GM18861 (cell line): ENCODE measurements around the gene EPHA6.

ENCODE experiments used
- ATAC-seq: cut with Tn5 transposase; IDR thresholded peaks from one replicate; pipeline ENCODE4 v1.9.1; 2021; ENCODE audit not compliant: unreplicated experiment

The EPHA6 gene

DNA sequence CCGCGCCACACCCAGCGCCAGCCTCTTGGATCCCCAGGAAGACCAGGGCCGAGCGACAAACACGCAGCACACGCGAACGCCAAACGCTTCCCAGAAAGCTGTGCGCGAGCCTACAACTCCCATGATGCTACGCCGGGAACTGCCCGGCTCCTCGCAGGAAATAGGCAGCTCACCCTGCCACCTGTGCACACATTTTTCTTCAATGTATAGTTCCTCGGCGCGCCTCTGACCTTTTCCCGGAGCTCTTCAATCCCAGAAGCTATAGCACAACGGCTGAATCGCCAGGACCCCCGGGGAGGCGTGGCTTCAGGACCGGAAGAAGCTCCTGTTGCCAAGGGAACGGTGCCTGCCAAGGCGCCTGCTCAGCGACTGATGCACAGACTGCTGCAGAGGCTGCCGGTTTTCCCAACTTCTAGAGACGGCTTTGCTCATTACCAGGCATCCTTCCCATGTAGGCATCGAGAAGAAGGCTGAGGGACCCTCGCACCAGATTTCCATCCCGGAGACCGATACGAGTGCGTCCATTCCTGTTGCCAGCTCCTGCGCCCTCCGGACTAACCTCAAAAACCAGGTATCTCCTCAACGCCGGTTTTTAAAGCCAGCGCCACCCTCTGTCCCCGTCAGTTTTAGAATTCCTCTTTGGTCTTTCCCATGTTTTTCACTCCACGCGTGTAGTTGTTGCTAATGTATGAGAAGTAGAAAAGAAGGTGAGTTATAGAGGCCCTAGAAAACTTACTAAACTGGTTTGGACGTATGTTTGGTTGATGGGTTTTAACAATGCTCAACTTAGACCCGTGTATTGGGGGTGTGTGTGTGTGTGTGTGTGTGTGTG is 950.2 kb downstream of the EPHA6 start, which contains the start of gene ARL6:
Gene ARL6, plus strand, starts transcription at position 352 of the 832 bp plus-strand sequence. CDS start 3,350 bp downstream, outside the sequence.
- peak; percentile 90 for ATAC-seq

DNA sequence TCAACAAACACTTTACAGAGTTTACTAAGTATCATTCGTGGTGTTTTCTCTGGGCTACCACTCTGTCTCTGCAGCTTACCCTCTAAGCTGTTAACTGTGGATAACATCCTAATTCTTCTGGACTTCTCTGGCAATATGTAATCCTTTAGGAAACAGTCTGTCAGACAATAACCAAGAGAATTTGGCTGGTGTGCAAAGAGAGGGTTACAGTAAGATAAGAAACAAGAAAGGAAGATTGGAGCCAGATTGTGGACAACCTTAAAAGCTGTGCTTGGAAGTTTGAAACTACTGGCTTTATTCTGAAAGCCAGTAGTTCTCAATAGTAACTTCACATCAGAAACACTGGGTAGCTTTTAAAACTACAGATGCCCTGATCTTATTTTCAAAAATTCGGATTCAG is 950.9 kb downstream of the EPHA6 start:
- ATAC-seq = no peak

DNA sequence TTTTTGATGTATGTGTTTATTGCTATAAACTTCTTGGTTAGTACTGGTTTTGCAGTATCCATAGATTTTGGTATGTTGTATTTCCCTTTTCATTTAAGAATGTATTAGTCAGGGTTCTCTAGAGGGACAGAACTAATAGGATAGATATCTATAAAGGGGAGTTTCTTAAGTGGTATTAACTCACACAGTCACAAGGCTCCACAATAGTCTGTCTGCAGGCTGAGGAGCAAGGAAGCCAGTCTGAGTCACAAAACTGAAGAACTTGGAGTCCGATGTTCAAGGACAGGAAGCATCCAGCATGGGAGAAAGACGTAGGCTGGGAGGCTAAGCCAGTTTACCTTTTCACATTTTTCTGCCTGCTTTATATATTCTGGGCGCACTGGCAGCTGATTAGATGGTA is 958.5 kb downstream of the EPHA6 start:
- ATAC-seq = no peak

DNA sequence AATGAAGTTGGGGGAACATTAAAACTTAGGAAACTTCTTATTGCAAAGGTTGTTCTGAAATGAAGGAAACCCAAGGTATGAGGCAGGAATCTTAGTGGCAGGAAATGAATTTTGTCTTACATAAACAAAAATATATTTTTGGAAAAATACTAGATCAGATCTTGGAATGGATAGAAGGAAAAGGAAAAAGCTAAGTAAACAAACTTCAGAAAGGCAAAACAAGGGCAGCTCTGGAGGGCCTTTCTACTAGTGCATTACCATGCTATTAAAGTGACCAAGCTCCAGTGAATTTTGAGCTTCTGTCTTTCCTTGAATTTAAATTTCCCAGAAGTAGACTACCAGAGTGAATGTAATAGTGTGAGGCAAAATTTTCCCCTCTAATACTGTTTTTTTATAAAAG is 963.8 kb downstream of the EPHA6 start:
- ATAC-seq = no peak

DNA sequence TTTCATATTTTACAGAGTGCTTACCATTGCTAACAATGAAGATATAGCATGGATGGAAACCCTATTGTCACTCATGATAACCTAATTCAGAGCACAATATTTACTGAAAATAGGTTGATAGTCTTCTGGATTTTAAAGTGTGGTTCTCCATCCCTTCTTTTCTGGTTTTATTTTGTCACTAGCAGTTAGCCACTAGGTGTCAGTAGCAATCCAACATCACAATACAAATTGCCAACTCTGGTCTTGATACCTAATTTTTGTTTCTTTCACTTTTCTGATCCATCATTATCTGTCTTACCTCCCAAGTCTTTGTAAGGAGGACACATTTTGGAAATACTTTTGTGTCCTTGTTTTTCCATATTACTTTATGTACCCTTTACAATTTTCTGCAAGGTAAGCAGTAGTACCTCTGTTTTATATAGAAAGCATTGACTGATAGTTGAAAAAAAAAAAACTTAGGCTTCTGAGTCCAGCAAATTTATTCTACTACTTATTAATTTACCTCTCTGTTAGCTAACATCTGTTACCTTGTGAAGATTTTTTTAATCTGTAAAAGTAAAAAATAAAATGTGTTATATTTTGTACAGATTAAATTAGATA is 979.1 kb downstream of the EPHA6 start:
- peak; percentile 65 for ATAC-seq

DNA sequence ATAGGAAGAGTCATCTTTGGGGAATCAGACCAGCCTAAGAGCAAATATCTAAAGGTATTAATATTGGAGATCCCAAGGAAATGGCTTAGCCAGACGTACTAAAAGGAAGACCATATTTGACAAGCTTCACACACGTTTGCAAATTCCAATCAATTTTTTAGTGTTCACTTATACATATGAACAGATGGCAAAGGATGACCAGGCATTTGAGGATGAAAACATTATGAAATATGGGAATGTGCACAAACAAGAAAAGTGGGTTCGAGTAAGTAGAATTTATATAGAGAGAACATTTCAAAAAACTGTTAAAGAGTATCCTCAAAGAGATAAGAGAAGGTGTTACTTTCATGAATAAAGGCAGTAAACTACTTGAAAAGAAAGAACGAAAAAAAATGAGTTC is 981.6 kb downstream of the EPHA6 start:
- ATAC-seq = no peak
